ENCODE data around the gene ZNF211. TPM values are rescaled to one million over a fixed set of nuclear protein-coding genes. Genes with fewer than 3 reads are reported as not detected.

Gene ZNF211
- 5.4 to 6.8 TPM (median 5.9 TPM) in 5 replicates for total RNA-seq (2022; extraction: Qiagen RNA extraction)

DNA sequence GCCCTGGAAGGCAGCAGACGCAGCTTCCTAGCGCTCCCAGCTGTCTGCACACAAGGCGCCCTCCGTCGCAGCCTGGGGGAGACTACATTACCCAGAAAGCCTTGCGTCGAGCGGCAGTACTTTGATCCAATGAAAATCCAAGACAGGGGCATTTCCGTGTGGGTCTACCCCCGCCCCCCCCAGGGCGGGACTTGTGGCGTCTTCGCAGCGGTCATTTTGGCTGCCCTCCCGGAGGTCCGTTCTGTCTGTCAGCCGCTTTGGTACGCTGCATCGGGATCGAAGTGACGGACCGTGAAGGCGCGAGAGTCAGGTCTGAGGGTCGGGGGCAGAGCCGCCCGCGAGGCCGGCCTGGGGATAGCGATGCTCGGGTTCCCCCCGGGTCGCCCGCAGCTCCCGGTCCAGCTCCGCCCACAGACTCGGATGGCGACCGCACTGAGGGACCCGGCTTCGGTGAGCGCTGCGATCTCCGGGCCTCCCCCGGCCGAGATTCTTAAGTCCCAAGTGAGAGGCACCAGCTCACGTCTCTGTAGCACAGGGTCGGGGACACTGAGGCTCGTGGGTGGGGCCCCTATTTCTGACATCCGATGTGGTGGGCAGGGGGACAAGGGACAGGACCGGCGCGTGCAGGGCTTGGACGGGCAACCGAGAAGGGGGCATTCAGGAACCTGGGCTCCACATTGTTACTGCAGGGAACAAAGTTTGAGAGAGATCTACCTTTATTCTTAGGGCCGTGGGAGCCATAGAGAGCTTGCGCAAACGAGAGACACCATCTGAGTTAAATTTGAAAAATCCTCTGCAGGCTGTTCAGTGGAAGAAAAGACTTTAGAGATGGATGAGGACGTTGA is at the start of gene ZNF211:
ZNF211 (plus strand) TSS at position 182 of the 845 bp plus-strand sequence; CDS start at position 361, 179 bp downstream.

DNA sequence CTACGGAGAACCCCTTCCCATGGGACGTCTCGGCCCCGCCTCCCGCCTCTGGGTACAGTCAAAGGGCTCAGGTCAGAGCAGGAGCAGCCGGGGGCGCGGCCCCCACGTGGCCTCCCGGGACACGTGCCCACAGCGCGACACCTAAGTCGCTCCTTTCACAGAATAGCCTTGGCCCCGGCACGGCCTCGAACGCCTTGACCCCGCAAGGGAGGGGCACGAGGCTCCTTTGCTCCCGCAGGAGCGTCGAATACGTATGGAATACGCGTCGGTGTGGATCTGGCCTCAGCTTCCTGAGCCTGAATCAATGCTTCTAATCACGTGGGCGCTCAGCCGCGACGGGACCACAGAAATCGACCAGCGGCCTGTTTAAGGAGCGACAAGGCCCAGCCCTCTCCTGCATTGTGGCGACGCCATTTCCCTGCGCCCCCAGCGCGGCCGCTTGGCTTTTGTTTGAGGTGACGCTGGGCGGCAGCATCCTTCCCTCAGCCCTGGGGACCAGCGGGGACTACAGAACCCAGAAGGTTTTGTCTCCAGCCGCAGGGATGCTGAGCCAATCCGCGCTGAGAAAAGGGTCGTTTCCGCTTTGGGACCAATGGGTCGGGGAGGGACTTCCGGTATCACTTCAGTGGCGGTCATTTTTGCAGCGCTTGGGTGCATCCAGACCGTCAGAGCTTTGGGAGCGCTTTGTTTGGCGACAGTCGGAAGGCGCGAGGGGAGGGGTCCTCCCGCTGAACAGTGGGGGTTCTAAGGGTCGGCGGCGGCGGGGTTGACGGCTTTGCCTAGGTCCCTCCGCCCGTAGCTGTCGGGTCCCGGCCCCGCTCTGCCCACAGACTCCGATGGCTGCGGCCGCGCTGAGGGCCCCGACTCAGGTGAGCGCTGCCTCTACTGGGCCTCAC is 49.2 kb upstream of the ZNF211 start, which contains the start of gene ZIK1:
ZIK1 (plus strand) TSS at position 625 of the 896 bp plus-strand sequence; CDS start at position 837, 212 bp downstream.

DNA sequence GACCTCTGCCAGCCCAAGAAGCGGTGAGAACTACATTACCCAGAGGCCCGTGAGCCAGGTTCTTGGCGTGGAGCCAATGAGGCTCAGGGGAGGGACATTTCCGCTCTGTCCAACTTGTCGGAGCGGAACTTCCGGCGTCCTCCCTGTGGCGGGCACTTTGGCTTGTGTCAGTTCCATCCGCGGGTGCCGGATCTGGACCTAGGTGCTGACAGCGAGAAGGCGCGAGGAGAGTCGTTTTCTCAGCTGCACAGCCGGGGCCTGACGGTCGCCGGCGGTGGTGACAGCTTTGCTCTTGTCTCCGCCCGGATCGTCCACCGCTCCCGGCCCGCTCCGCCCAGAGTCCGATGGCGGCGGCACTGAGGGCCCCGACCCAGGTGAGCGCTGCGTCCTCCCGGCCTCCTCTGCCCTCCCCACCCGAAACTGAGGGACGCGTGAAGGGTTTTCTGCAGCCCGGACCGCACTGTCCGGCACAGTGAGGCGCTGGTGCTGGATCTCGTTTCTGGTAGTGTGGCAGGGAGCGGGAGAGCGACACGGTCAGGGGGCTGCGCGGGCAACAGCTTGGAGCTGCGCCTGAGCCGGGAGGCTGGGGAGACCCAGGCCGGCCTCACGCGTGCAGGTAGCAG is 33.1 kb upstream of the ZNF211 start, which contains the start of gene ZNF530:
ZNF530 (plus strand) TSS at position 125 of the 623 bp plus-strand sequence. CDS start 4,461 bp downstream, outside the sequence.

DNA sequence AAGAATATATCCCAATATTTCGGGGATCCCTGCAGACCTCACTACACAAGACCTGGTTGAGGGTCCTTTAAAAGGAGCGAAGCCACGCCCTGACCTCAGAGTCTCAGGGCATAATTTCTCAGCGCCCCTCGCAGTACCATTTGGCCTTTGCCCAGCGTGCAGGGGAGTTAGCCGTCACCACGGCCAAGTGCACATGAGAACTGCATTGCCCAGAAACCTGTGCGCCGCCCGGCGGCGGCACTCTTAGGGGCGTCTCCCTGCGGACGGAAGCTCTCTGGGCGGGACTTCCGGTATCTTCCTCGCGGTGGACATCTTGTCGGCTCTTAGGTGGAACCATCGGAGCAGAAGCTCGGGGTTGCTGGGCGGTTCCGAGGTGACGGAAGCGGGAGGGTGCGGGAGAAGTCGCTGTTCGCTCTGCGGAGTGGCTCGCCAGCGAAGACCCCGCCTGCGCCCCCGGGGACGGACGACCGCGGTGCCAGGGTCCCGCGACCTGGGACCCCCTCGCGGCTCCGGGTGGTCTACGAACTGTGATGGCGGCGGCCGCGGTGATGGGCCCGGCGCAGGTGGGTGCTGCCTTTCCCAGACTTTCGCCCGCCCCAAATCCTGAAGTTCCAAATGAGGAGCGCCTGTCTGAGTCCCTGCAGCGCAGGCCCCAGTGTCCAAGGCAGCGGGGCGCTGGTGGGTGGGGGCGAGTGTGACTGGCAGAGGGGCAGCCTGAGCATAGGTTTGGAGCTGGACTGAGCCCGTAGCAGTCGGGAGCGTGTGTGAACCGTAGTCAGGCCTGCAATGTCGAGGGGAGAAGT is 18.8 kb upstream of the ZNF211 start, which contains the start of gene ZNF134:
ZNF134 (plus strand) TSS at position 302 of the 803 bp plus-strand sequence. CDS start 5,227 bp downstream, outside the sequence.

DNA sequence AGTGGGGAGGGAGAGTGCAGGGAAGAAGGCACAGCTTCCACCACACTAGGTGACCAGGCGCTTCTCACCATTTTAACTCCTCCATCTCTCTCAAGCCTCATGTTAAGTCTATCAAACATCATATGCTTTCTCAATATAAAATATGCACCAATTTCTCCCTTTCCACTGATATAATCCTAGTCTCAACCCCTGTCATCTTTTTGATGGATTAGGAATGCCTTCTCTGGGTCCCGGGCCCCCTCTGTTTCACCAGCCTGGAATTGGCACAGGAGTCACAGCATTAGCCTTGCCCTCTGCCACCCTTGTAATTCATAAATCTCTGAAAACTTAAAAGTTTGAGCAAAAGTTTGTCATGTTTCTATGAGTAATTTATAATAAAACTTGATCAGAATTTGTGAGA is 35.7 kb downstream of the ZNF211 start, which contains the start of gene ZSCAN4:
ZSCAN4 (plus strand) TSS at position 301 of the 400 bp plus-strand sequence. CDS start 7,211 bp downstream, outside the sequence.

Other genes with a start within 250 kb of the ZNF211 start
- gene ZNF548, start 243.3 kb upstream of the ZNF211 start, total RNA-seq (2022; extraction: Qiagen RNA extraction) = 3.5 to 4.4 TPM (median 4.1 TPM) in 5 replicates
- gene ZNF17, start 222.0 kb upstream of the ZNF211 start, total RNA-seq (2022; extraction: Qiagen RNA extraction) = 3.9 to 6.7 TPM (median 5.0 TPM) in 5 replicates
- gene ZNF749, start 197.8 kb upstream of the ZNF211 start, total RNA-seq (2022; extraction: Qiagen RNA extraction) = 13.7 to 16.8 TPM (median 16.0 TPM) in 5 replicates
- 0.05 to 0.07 TPM (median 0.07 TPM) in 4 of 5 replicates, not detected in the other for gene VN1R1, start 176.0 kb upstream of the ZNF211 start, total RNA-seq (2022; extraction: Qiagen RNA extraction)
- gene ZNF772, start 155.6 kb upstream of the ZNF211 start, total RNA-seq (2022; extraction: Qiagen RNA extraction) = 0.90 to 1.7 TPM (median 1.4 TPM) in 5 replicates
- 5.6 to 8.0 TPM (median 6.6 TPM) in 5 replicates for gene ZNF419, start 145.4 kb upstream of the ZNF211 start, total RNA-seq (2022; extraction: Qiagen RNA extraction)
- 3.9 to 6.3 TPM (median 4.6 TPM) in 5 replicates for gene ZNF773, start 133.2 kb upstream of the ZNF211 start, total RNA-seq (2022; extraction: Qiagen RNA extraction)
- gene ZNF549, start 105.8 kb upstream of the ZNF211 start, total RNA-seq (2022; extraction: Qiagen RNA extraction) = 1.5 to 1.9 TPM (median 1.7 TPM) in 5 replicates
- gene ZNF550, start 73.3 kb upstream of the ZNF211 start, total RNA-seq (2022; extraction: Qiagen RNA extraction) = 2.8 to 4.1 TPM (median 3.8 TPM) in 5 replicates
- gene ZNF416, start 54.3 kb upstream of the ZNF211 start, total RNA-seq (2022; extraction: Qiagen RNA extraction) = 3.5 to 4.3 TPM (median 4.3 TPM) in 5 replicates
- gene ZIK1, start 49.0 kb upstream of the ZNF211 start, total RNA-seq (2022; extraction: Qiagen RNA extraction) = not detected in 5 replicates
- 4.3 to 5.7 TPM (median 4.9 TPM) in 5 replicates for gene ZNF530, start 33.3 kb upstream of the ZNF211 start, total RNA-seq (2022; extraction: Qiagen RNA extraction)
- 6.9 to 10.2 TPM (median 8.7 TPM) in 5 replicates for gene ZNF134, start 18.9 kb upstream of the ZNF211 start, total RNA-seq (2022; extraction: Qiagen RNA extraction)
- gene ZSCAN4, start 35.8 kb downstream of the ZNF211 start, total RNA-seq (2022; extraction: Qiagen RNA extraction) = not detected in 5 replicates
- 4.6 to 5.8 TPM (median 5.1 TPM) in 5 replicates for gene ZNF551, start 48.8 kb downstream of the ZNF211 start, total RNA-seq (2022; extraction: Qiagen RNA extraction)
- gene ZNF154, start 76.0 kb downstream of the ZNF211 start, total RNA-seq (2022; extraction: Qiagen RNA extraction) = not detected in 5 replicates
- gene ZNF671, start 94.5 kb downstream of the ZNF211 start, total RNA-seq (2022; extraction: Qiagen RNA extraction) = 0.89 to 1.0 TPM (median 0.92 TPM) in 5 replicates
- gene ZNF776, start 113.6 kb downstream of the ZNF211 start, total RNA-seq (2022; extraction: Qiagen RNA extraction) = 4.6 to 6.6 TPM (median 5.4 TPM) in 5 replicates
- 5.9 to 7.1 TPM (median 6.3 TPM) in 5 replicates for gene ZNF586, start 136.5 kb downstream of the ZNF211 start, total RNA-seq (2022; extraction: Qiagen RNA extraction)
- gene ZNF552, start 181.7 kb downstream of the ZNF211 start, total RNA-seq (2022; extraction: Qiagen RNA extraction) = 4.6 to 5.5 TPM (median 5.2 TPM) in 5 replicates
- 6.8 to 8.7 TPM (median 7.9 TPM) in 5 replicates for gene ZNF587B, start 197.1 kb downstream of the ZNF211 start, total RNA-seq (2022; extraction: Qiagen RNA extraction)
- 6.1 to 7.8 TPM (median 6.4 TPM) in 5 replicates for gene ZNF587, start 216.7 kb downstream of the ZNF211 start, total RNA-seq (2022; extraction: Qiagen RNA extraction)

Data from A549 treated with CORT108297 at 1 μM for 4 hours (cell line).